Loucy (cell line): ENCODE results near the gene RSPRY1.

Experiments used
- EZH2phosphoT487 ChIP-seq: fragments of 200-600 bp; IDR thresholded peaks from 2 replicates; pipeline ENCODE4 v1.6.1; 2018; ENCODE audit warnings: antibody characterized with exemption, mild to moderate bottlenecking, moderate library complexity, borderline replicate concordance
- TF ChIP-seq, protein P1 (sequence below): fragments of 200-600 bp; sonication (generic); conservative IDR thresholded peaks from 2 replicates; pipeline ENCODE4 v1.5.1; 2014; ENCODE audit warnings: mild to moderate bottlenecking, antibody characterized with exemption, low read length

DNA sequence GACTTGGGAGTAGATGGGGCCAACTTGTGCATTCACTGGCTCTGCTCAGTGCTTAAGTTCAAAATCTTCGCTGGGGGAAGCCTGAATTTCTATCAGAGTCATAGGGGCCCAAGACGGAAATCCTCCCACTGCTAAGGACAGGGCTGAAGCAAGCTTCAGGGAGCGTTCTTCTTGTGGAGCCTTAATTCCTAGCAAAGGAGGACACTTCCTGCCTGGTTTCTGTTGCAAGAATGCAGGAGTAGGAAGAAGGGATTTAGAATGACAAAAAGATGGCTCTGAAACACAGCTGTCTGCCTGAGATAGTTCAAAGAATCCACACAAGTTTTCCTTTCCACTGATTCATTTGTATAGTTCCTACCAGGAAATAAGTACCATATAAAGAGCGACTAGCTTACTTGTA, 26.7 kb upstream of the RSPRY1 start:
- TF ChIP-seq, protein P1, sequence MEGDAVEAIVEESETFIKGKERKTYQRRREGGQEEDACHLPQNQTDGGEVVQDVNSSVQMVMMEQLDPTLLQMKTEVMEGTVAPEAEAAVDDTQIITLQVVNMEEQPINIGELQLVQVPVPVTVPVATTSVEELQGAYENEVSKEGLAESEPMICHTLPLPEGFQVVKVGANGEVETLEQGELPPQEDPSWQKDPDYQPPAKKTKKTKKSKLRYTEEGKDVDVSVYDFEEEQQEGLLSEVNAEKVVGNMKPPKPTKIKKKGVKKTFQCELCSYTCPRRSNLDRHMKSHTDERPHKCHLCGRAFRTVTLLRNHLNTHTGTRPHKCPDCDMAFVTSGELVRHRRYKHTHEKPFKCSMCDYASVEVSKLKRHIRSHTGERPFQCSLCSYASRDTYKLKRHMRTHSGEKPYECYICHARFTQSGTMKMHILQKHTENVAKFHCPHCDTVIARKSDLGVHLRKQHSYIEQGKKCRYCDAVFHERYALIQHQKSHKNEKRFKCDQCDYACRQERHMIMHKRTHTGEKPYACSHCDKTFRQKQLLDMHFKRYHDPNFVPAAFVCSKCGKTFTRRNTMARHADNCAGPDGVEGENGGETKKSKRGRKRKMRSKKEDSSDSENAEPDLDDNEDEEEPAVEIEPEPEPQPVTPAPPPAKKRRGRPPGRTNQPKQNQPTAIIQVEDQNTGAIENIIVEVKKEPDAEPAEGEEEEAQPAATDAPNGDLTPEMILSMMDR: no peak
- no peak for TF ChIP-seq EZH2phosphoT487
